HUDEP-2 (cell line): ENCODE results near the gene SPATA20.

ENCODE experiments used
- DNase-seq, 76 experiments: peaks; one replicate each; lab custom pipeline; 2025; ENCODE audit not compliant: unreplicated experiment in 76 of 76; lab: John Stamatoyannopoulos, UW

The SPATA20 gene

DNA sequence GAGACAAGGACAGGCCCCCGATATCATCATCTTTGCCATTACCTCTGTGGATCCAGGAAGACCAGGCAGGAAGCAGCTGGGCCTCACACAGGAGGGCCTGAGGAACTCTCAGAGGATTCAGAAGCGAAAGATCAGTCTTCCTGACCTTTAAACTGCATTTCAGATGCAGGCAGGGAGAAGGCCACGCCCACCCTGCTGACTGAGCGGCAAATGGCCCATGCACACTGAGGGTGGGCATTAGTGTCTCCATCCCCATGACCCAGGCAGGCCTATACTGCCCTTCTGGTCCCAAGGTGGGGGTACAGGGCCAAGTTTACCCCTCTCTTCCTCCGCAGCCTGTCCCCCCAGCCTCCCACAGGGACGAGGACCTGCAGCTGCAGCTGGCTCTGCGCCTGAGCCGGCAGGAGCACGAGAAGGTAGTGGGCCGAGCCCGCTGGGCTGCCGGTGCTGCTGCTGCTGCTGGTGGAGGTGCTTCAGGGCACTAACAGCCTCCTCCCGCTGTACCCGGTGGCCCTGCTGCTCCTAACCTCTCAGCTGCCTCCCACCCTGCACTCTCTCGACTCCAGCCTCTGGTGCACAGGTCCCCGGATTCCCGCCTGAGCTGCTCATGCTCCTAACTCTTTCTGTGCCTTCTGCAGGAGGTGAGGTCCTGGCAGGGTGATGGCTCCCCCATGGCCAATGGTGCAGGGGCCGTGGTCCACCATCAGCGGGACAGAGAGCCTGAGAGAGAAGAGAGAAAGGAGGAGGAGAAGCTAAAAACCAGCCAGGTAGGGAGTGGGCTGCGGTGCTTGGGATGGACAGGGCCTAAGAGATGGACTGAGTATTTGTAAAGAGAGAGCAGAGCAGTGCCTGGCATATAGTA, 8.2 kb upstream of the SPATA20 start:
- DNase-seq = no peak

DNA sequence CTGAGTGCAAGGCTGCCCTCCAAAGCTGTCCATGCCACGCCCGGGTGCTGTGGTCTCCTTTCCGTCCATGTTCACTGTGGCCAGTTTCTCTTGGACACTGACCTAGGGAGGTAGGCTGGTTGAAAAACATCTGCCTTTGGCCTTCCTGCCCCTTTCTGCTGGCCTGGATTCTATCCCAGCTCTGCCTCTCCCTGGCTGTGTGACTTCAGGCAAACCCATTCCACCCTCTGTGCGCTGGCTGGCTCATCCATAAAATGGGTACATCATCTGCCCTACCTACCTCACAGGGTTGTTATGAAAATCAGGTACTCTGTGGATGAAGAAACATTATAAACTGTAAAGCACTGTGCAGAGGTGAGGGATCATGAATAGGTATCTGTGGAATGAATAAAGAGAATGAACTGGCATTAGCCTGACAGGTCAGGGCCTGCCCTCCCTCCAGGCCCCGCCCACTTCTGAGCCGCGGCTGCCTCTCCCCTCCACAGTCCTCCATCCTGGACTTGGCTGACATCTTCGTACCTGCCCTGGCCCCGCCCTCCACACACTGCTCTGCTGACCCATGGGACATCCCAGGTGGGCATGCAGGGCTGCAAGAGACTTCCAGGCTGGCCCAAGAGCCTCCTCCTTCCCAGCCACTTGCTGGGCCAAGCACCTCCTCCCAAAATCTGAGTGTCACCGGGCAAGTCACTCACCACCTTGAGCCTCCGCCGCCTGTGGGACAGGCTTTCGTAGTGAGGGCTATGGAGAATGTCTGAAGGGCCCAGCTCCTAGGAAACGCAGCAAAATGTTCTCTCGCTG, 7.0 kb upstream of the SPATA20 start:
- peak in 1 of 76 experiments; percentile 13 for DNase-seq

DNA sequence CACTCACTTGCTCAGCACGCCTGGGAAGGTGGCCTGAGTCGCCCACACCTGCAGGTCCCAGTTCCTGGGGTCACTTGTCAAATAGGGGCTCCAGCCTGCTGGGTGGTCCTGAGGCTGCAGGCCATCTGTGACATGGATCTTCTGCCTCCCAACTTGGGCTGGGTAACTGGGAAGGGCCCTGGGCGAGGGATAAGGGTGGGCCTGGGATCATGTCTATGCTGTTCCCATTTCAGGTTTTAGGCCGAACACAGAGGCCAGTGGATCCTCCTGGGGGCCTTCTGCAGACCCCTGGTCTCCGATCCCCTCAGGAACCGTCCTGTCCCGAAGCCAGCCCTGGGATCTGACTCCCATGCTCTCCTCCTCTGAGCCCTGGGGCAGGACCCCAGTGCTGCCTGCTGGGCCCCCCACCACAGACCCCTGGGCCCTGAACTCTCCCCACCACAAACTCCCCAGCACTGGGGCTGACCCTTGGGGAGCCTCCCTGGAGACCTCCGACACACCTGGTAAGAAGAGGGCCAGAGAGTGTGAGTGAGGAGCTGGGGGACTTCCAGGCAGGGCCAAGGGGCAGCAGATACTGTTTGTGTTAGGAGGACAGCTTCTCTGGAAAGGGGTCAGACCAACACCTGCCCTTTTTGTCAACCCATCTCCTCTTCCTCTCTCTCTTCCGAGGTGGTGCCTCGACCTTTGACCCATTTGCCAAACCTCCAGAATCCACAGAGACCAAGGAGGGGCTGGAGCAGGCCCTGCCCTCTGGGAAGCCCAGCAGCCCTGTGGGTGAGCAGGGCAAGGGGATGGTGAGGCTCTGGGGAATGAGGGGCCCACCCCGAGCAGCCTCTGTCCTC, 6.2 kb upstream of the SPATA20 start:
- DNase-seq = no peak

DNA sequence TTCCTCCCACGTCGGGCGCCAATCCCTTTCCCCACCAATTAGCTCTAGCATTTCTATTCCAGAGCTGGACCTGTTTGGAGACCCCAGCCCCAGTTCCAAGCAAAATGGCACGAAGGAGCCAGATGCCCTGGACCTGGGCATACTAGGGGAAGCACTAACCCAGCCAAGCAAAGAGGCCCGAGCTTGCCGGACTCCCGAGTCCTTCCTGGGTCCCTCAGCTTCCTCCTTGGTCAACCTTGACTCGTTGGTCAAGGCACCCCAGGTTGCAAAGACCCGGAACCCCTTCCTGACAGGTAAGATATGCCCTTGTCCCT, 5.6 kb upstream of the SPATA20 start:
- no peak for DNase-seq

DNA sequence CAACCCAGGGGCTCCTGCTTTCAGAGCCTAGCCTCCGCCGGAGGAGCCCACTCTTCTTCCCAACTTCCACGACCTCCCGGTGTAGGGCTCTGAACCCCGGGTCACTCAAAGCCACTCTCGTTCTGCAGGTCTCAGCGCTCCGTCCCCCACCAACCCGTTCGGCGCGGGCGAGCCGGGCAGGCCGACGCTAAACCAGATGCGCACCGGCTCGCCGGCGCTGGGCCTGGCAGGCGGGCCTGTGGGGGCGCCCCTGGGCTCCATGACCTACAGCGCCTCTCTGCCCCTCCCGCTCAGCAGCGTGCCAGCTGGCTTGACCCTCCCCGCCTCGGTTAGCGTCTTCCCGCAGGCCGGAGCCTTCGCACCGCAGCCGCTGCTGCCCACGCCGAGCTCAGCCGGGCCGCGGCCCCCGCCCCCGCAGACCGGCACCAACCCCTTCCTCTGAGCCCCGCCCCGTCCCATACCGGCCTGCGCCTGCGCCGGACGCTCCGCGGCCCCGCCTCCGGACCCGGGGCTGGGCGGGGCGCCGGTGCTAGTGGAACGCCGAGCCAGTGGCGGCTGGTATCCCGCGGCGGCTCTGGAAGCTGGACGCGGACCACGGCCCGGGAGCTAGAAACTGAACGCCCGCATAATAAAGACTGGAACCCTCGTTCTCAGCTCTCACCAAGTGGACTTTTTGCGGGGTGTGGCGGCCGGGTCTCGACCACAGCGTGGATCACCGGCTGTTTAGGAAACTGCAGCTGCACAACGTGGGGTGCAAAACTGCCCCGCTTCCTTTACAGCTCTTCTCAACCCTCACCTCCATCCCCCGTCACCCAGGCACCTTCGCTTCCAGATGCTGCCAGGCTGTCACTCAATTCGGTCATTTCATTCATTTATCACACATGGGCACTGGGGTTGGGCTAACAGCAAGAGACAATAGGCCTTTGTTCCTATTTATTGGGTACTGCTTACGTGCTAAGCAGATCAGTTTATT, 5.0 kb upstream of the SPATA20 start:
- DNase-seq = peak in 68 of 76 experiments; percentile 14 to 87 (median 68)

DNA sequence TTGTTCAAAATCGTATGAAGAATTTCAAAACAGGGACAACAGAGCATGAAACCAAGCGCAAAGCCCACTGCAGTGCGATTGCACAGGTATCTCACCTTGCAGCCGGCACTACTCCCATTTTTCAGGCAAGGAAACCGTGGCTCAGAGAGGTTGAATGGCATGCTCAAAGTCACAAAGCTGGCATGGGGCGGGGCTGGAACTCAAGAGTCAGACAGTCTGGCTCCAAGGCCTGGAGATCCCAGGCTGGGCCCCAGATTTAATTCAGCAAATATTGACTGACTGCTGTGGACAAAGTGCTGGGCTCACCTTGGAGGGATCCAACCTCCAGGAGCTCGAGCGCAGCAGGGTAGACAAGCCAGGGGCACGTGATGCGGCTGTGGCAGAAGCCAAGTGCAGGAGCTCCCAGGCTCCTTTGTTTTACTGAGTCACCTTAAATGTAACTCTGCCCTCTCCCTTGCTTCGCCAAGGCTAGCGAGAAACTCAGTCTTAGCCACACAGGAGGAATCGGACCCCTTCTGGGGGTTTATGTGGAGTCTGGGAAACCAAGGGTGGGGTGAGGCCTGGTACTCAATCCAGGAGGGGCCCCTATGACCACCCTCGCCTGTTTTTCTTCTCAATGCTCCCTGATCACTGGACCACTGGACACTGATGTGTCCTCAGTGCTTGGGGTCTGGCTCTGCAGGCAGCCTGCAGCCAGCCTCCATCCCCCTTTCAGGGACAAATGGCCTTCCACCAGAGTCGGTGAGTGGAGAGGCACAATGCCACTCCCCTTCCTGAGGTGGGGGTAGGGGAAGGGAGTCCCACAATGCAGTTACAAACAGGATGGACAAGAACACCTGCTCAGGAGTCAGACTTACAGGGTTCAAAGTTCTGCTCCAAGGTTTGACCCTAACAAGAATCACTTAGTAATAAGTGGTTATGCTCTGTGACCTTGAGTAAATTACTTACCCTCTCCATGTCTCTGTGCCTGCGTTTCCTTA, 3.9 kb upstream of the SPATA20 start:
- peak in 1 of 76 experiments; percentile 20 for DNase-seq

DNA sequence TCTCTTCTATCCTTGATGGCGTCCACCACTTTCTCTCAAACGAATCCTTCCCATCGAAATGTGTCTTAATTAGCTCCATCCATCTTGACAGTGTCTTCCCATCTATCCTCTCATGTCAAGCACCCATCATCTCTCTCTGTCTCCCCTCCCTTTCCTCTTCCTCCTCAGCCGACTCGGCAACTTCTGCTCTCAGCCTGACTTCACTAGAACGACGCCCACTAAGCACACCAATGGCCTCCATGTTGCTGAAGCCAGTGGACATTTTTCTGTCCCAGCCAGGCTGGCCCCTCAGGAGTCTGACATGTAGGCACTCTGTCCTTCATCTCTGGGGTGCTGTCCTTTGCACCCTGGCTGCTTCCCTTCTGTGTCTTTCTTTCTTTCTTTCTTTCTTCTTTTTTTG, 2.5 kb upstream of the SPATA20 start:
- no peak for DNase-seq

DNA sequence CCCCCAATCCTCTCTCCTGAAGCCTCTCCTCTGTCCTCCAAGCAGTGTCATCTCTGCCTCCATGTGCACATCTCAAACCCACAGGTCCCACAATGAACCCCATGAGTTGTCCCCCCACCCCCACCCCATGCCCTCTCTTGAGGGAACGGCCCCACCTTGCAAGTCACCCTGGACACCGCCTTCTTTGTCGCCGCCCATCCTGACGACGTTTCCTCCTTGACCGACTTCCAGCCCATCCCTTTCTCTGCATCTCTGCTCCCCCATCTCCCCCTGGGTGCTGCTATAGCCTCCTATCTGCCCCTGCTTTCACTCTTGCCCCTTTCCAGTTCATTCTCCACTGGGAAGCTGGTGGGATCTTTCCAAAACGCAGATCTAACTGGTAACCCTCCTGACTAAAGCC, 1.7 kb upstream of the SPATA20 start:
- DNase-seq = no peak

DNA sequence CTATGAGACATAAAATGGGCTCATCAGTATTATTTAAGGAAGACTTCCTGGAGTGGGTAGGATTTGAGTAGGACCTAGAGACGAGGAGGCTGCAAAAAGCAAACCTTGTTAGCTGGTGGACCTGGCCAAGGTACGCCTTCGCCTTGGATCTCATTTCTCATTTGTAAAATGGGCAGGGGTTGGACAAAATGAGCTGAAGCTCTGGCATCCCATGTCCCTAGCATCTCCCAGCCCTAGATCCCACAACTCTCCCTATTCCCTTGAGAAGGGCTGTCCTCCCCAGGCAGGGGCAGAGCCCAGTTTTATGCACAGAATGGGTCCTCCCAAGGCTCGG, 306 bp upstream of the SPATA20 start:
- DNase-seq = no peak

DNA sequence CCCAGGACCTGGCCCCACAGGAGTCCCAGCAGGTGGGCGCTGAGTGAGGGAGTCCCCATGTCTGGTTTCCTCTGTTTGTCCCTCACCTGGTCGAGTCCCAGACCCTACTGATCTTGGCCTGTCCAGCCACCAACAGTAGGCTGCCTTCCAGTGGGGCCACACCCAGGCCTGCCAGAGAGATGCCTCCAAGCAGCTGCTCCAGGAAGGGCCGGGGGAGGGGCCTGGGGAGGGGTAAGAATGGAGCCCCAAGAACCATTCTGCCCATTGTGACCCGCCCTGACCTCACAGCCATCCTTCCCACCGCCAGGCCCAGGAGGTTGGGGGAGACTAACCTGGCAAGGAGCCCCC, 736 bp downstream of the SPATA20 start:
- DNase-seq = peak in 27 of 76 experiments; percentile 9 to 39 (median 23)

DNA sequence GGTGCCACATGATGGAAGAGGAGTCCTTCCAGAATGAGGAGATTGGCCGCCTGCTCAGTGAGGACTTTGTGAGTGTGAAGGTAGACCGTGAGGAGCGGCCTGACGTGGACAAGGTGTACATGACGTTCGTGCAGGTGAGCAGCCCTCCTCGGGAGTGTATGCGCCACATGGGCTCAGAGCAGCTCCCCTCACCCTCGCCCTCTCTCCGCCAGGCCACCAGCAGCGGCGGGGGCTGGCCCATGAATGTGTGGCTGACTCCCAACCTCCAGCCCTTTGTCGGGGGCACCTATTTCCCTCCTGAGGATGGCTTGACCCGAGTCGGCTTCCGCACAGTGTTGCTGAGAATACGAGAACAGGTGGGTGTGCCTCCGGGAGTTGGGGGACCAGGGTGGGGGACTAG, 1.9 kb downstream of the SPATA20 start:
- no peak for DNase-seq

DNA sequence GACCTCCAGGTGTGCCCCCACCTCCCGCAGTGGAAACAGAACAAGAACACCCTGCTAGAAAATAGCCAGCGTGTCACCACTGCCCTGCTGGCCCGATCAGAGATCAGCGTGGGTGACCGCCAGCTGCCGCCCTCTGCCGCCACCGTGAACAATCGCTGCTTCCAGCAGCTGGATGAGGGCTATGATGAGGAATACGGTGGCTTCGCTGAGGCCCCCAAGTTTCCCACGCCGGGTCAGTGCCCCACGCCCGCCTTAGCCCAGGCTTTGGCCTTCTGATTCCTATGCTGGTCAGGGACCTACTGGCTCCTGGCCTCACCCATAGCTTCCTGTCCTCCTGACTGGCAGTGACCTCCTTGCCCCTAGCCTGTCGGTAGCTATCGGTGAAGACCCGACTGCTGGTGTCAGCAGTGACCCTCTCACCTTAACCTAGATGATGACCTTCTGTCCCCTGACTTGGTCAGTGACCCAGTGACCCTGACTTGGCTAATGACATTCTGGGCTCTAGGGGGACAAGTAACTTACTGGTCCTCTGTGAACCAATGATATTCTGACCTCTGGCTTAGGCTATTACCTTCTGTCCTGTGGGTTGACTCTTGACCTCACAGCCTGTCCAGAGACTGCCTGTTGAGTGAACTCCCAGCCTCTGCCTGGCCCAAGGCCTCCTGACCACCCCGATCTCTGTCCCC, 2.4 kb downstream of the SPATA20 start:
- no peak for DNase-seq

DNA sequence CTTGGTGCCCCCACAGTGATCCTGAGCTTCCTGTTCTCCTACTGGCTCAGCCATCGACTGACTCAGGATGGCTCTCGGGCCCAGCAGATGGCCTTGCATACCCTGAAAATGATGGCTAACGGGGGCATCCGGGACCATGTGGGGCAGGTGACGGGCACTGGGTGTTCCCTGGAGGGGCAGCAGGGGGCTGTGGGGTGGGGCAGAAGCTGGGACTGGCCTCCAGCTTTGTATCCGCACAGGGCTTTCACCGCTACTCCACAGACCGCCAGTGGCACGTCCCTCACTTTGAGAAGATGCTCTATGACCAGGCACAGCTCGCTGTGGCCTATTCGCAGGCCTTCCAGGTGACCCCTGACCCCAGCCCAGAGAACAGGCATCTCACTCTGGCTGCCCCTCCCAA, 3.0 kb downstream of the SPATA20 start:
- no peak for DNase-seq

DNA sequence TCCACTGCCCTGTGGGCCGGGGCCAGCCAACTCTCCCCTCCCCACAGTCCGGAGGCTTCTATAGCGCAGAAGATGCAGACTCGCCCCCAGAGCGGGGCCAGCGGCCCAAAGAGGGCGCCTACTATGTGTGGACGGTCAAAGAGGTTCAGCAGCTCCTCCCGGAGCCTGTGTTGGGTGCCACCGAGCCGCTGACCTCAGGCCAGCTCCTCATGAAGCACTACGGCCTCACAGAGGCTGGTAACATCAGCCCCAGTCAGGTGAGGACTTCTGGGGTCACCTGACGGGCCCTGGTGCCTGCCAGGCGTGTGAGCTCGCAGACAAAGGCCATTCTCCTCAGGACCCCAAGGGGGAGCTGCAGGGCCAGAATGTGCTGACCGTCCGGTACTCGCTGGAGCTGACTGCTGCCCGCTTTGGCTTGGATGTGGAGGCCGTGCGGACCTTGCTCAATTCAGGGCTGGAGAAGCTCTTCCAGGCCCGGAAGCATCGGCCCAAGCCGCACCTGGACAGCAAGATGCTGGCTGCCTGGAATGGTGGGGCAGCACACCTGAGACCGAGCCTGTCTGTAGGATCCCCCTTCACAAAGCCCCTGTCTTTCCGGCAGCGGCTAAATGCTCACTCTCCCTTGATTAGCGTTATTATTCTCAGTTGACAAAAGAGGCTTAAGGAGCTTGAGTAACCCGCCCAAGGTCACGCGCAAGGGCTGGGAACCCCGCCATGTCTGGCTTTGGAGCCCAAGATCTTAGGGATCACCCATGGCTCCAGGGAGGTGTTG, 3.9 kb downstream of the SPATA20 start:
- peak in 35 of 76 experiments; percentile 8 to 70 (median 30) for DNase-seq

DNA sequence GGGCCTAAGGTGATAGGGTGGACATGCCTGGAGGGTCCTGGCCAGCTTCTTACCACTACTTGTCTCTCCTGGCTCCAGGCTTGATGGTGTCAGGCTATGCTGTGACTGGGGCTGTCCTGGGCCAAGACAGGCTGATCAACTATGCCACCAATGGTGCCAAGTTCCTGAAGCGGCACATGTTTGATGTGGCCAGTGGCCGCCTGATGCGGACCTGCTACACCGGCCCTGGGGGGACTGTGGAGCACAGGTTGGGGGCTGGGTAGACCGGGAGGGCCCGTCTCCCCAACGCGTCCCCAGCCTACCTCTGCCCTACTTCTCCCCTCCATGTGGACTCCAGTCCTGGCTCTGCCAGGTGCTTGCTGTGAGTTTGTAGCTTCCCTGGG, 4.5 kb downstream of the SPATA20 start:
- DNase-seq = no peak

DNA sequence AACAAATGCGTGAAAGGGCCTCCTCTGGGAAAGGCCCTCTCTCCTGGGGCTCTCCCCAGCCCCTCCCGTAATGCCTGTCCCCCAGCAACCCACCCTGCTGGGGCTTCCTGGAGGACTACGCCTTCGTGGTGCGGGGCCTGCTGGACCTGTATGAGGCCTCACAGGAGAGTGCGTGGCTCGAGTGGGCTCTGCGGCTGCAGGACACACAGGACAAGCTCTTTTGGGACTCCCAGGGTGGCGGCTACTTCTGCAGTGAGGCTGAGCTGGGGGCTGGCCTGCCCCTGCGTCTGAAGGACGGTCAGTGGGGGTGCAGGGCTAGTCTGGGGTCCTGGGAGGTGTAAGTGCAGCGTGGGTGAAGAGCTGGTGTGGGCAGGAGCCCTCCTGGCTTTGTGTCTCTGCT, 4.9 kb downstream of the SPATA20 start:
- DNase-seq = no peak

DNA sequence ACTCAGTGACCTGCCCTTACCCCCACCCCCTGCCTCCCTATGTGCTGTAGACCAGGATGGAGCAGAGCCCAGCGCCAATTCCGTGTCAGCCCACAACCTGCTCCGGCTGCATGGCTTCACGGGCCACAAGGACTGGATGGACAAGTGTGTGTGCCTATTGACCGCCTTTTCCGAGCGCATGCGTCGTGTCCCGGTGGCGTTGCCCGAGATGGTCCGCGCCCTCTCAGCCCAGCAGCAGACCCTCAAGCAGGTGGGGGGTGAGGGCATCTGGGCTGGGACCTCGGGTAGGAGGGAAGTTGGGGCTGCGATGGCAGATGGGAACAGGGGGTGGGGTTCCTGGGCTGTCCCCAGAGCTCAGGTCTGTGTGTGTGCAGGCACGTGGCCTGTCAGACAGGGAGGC, 7.2 kb downstream of the SPATA20 start:
- no peak for DNase-seq

DNA sequence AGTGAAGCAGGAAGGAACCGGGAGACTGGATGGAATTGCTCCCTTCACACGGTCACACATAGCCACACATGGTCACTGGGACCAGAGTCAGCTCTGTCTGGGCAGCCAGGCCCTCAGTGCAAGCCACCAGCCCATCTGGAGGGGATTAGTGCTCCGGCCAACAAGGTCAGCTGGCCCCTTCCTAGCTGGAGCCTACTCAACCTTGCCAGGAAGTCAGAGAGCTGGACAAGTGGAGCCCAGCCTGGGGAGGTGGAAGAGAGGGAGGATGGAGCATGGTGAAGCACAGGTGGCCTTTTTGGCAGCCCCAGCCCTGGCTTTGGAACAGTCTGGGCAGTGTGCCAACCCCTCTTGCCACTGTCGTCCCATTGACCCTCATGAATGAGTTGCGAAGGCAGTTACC, 9.8 kb downstream of the SPATA20 start:
- DNase-seq = no peak
